ENCODE data around the gene MAN1A1.

GRCh38 chr6:119308991-119309657, 40.4 kb downstream of the MAN1A1 start:
- TF ChIP-seq POLR2AphosphoS5 (IDR thresholded peaks at IDR 0.05; ENCODE audit: low read depth, low read length) = no peak
- no peak for TF ChIP-seq REST (IDR thresholded peaks at IDR 0.05; ENCODE audit: insufficient read depth in 1 of 2, low read depth in 2 of 2, low read length in 2 of 2)
- no peak for TF ChIP-seq TAF1 (IDR thresholded peaks at IDR 0.05; ENCODE audit: borderline replicate concordance, insufficient read depth, low read length)
